Cerebellar nuclear complex (tissue), 1 donor: Measurements from ENCODE around the gene L3MBTL4.

ENCODE experiments used
- DNase-seq, 2 experiments: peaks; one replicate each; lab custom pipeline; 2025; lab: John Stamatoyannopoulos, UW

L3MBTL4 gene

GRCh38 chr18:5962362-5962761 lies 452.3 kb downstream of the L3MBTL4 start:
- no peak for DNase-seq

GRCh38 chr18:5961828-5962150 lies 452.9 kb downstream of the L3MBTL4 start:
- DNase-seq, result no peak

GRCh38 chr18:5961097-5961827 lies 453.4 kb downstream of the L3MBTL4 start:
- DNase-seq, result no peak

DNA sequence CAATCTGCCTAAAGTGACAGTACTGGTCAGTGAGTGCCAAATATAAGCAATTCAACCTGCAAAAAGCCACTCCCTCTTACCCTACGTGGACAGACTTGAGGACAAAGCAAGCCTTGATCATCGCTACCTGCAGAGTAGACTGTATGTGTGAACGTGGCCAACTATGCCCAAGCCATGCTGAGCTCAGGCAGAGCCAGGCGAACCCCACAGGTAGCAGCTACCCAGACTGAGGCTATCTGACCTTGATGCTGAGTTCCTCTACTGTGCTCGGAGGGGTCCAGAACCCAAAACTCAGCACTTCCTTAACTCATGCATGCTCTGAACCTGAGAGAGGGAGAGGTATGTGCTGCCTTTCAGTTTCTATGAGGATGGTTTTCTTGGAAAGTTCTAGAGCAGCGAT lies 455.9 kb downstream of the L3MBTL4 start:
- DNase-seq, result no peak

DNA sequence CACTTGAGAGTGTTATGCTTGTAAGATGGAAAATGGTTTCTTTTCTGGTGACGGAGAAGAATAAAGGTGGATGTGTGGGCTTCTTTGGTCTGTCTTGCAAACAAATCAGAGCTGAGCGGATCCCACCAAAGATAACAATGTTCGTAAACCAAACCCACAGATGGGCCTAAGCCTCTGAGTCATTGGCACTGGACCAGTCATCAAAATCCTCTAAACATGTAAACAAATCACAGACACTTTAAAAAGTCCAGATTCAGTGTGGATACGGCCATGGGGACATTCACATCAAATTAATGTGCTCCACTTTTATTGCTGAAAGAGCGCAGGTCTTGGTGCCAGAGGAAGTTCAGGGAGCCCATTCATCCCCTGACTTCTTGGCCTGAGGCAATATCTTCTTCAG lies 458.9 kb downstream of the L3MBTL4 start:
- DNase-seq, result no peak

DNA sequence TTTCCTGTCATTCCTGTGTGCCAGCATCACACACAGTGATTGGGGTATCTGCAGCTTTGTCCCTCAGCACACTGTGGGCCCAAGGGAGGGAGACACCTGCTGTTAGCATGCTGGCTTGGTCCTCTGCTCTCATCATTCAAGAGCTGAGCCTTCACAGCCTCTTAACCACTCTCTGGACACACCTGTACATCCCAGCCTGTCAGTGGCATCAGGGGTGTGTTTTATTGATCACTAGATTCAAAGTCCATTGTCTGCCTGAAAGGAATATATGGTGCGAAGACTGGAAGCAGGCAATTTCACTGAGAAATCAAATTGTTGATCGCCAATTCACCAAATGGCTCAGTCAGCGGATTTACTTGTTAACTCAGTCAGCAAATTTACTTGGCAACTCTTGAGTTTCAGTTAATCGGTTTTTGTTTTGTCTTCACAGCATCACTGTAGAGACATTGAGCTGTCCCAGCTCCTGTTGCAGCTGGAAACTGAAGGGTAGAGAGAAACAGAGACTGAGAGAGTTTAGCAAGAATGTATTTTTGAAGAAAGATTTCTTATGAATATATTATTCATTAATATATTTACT lies 463.1 kb downstream of the L3MBTL4 start:
- no peak for DNase-seq

DNA sequence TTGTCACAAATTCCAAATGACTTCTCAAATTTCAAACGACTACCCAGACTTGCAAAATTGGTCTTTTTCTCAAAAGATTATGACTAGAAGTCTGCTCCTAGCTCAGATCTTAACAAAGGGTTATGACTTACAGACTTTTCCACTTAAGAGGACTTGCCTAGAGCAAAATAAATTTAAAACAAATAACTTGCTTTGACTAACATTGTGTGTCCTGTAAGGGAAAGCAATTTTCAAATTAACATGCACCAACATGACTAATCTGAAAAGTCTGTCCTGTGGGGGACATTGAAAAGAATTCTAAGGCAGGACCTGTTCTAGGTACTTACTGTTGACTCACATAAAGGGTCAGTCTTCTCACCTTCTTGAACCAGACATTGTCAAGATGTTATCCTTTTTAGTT lies 465.9 kb downstream of the L3MBTL4 start:
- DNase-seq, result no peak

DNA sequence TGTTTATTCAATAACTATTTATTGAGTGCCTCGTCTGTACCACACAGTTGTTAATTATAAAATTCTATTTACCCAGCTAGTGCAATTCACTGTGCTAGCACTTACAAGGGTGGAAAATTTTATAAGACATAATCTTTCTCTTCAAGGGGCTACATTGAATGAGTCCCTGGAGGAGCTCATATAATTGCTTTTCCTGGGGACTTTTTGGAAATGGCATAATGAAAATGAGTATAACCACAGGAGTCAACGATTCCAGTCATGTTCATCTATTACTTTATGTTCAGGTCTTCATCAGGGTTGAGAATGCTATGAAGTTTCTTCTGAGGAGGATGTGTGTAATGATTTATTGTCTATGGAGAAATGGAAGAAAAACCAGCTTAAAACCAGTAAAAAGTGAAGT lies 466.5 kb downstream of the L3MBTL4 start:
- no peak for DNase-seq

- no peak for DNase-seq
Observed at GRCh38 chr18:5944448-5944847, 470.3 kb downstream of the L3MBTL4 start.

- DNase-seq, result no peak
Observed at GRCh38 chr18:5943514-5943913, 471.2 kb downstream of the L3MBTL4 start.

- no peak for DNase-seq
Observed at GRCh38 chr18:5942591-5942990, 472.1 kb downstream of the L3MBTL4 start.

DNA sequence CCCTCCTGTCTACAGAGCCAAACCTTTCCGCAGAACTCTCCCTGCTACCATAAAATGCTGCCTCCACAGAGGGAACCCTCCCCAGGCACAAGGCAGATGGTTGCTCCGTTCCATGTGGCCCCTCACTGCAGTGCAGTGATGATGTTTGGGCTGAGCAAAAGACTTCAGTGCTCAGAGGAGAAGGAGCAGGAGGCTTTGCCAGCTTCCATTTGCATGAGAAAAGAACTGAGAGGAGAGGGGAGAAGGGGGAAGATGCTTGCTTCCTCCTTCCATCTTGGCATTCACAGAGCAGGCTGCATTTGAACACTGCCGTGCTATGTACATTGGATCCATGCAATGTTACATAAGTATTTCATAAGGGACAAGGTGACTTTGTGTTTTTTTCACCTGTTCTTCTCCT lies 472.8 kb downstream of the L3MBTL4 start:
- no peak for DNase-seq

GRCh38 chr18:5939801-5940667 lies 474.7 kb downstream of the L3MBTL4 start:
- DNase-seq, result no peak

GRCh38 chr18:5937795-5938194 lies 476.9 kb downstream of the L3MBTL4 start:
- DNase-seq, result no peak

- no peak for DNase-seq
Observed at GRCh38 chr18:5937121-5937520, 477.6 kb downstream of the L3MBTL4 start.

DNA sequence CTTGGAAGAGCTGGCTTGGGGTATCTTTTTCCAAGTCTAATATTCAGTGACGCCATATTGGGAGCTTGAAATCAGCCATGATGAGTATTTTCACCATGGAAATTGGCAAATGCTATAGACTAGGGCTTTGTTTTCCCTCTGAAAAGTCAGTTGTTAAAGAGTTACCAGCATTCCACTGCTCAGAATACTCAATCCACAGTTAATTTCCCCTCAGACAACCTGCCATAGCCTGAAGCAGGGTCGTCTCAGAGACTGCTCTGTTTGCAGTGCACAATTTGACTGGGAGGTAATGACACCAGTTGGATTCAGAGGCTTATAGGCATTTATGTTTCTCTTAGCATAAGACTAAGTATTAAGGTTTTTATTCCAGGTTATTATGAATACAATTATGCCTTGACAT lies 483.9 kb downstream of the L3MBTL4 start:
- no peak for DNase-seq

DNA sequence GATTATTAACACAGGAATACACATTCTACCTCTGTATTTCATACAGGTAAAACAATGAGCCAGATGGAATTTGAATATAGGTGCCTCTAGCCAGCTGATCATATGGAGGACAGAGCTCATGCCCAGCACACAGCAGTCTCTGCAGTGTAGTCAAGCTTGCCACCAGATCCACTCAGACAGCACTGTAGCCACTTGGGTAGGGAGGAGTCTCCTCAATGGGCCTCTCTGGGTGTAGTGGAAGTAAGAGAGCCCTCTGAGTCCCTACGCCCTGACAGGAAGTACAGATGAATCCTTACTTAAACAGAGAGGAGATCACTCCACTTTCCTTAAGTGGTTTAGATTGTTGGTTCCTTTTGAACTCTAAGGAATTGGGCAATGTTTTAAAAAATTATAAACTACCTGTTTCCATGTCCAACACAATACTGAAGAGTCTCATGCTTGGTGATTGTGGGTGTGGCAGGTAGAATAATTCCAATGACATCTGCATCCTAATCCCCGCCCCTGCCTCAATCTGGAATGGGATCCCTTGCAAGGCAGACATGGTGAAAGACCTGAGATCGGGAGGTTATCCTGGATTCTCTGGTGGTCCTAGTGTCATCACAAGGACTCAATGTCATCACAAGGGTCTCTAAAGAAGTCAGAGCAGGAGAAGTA lies 496.4 kb downstream of the L3MBTL4 start:
- DNase-seq, result no peak

GRCh38 chr18:5914951-5915350 lies 499.8 kb downstream of the L3MBTL4 start:
- DNase-seq, result no peak

- no peak for DNase-seq
Observed at GRCh38 chr18:5914016-5914415, 500.7 kb downstream of the L3MBTL4 start.

- DNase-seq, result no peak
Observed at GRCh38 chr18:5912566-5912965, 502.1 kb downstream of the L3MBTL4 start.

DNA sequence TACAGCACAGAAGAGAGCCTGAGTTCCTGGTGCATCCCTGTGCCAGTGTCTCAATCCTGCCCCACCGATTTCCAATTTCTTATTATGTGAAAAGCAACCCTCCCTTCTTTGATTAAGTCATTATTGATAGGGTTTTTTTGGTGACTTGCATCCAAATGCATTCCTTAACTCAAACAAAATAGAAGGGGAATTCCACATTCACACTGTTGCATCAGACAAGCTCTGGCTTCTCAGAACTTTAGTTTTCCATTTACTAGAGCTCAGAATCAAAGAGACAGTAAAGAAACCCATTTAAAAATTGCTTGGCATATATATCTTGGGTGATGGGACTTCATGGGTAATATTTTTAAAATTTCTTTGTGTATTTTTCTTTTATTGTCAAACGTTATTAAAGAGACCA lies 505.6 kb downstream of the L3MBTL4 start:
- DNase-seq, result no peak
